Stimulated activated CD4-positive, alpha-beta T cell treated with anti-CD3 and anti-CD28 coated beads, Interleukin-1b, Interleukin-23, amount 100 ng/mL, for 1 hour (primary cell): Measurements from ENCODE around the gene FILIP1.

Experiments
- DNase-seq, 2 donors: peaks; one replicate each; pipeline ENCODE4 v3.0.0-alpha.2; 2020; ENCODE audit warnings: low read depth in 2 of 2

The FILIP1 gene

GRCh38 chr6:75495011-75495410 lies 1.4 kb upstream of the FILIP1 start:
- DNase-seq = no peak

GRCh38 chr6:75494290-75494689 lies 690 bp upstream of the FILIP1 start:
- DNase-seq = no peak

GRCh38 chr6:75492386-75493153 lies 1.0 kb downstream of the FILIP1 start:
- no peak for DNase-seq

- no peak for DNase-seq
Observed at GRCh38 chr6:75491291-75491690, 2.3 kb downstream of the FILIP1 start.

GRCh38 chr6:75490706-75491105 lies 2.9 kb downstream of the FILIP1 start:
- DNase-seq = no peak

GRCh38 chr6:75489025-75489424 lies 4.6 kb downstream of the FILIP1 start:
- DNase-seq = no peak

GRCh38 chr6:75488033-75488432 lies 5.6 kb downstream of the FILIP1 start:
- DNase-seq = no peak

GRCh38 chr6:75486850-75487518 lies 6.6 kb downstream of the FILIP1 start:
- DNase-seq = no peak

- no peak for DNase-seq
Observed at GRCh38 chr6:75484535-75484934, 9.1 kb downstream of the FILIP1 start.

GRCh38 chr6:75483136-75483952 lies 10.3 kb downstream of the FILIP1 start:
- no peak for DNase-seq

GRCh38 chr6:75481936-75482593 lies 11.5 kb downstream of the FILIP1 start:
- DNase-seq = no peak

- DNase-seq = no peak
Observed at GRCh38 chr6:75481394-75481793, 12.2 kb downstream of the FILIP1 start.

GRCh38 chr6:75480425-75480824 lies 13.2 kb downstream of the FILIP1 start:
- DNase-seq = no peak

- no peak for DNase-seq
Observed at GRCh38 chr6:75479712-75480111, 13.9 kb downstream of the FILIP1 start.

GRCh38 chr6:75478929-75479328 lies 14.7 kb downstream of the FILIP1 start:
- no peak for DNase-seq

GRCh38 chr6:75472885-75473284 lies 20.7 kb downstream of the FILIP1 start:
- DNase-seq = no peak

- no peak for DNase-seq
Observed at GRCh38 chr6:75467966-75468365, 25.6 kb downstream of the FILIP1 start.

- no peak for DNase-seq
Observed at GRCh38 chr6:75467284-75467683, 26.3 kb downstream of the FILIP1 start.

GRCh38 chr6:75466636-75467035 lies 27.0 kb downstream of the FILIP1 start:
- DNase-seq = no peak

- no peak for DNase-seq
Observed at GRCh38 chr6:75463908-75464307, 29.7 kb downstream of the FILIP1 start.

GRCh38 chr6:75463061-75463460 lies 30.5 kb downstream of the FILIP1 start:
- no peak for DNase-seq

GRCh38 chr6:75460681-75461080 lies 32.9 kb downstream of the FILIP1 start:
- DNase-seq = no peak
